Smooth muscle cell (in vitro differentiated cells): ENCODE results near the gene GOLGA7B. TPM values are rescaled to one million over a fixed set of nuclear protein-coding genes. Genes with fewer than 3 reads are reported as not detected.

Experiments
- DNase-seq: peaks from one replicate; lab custom pipeline; 2025; ENCODE audit not compliant: unreplicated experiment; lab: John Stamatoyannopoulos, UW
- H2AFZ ChIP-seq: fragments of 200-600 bp; sonication (generic); 2 replicates; pipeline ENCODE4 v1.6.0; 2016; ENCODE audit warnings: antibody characterized with exemption, low read depth, mild to moderate bottlenecking
- H3F3A ChIP-seq: fragments of 200-600 bp; sonication (generic); 2 replicates; pipeline ENCODE4 v1.6.0; 2017; ENCODE audit warnings: antibody characterized with exemption, low read depth
- H3K27ac ChIP-seq: fragments of 200-600 bp; sonication (generic); 2 replicates; pipeline ENCODE4 v1.5.1; 2016; ENCODE audit warnings: low read depth, mild to moderate bottlenecking
- H3K27me3 ChIP-seq: fragments of 200-600 bp; sonication (generic); 2 replicates; pipeline ENCODE4 v1.6.1; 2016; ENCODE audit warnings: low read depth, mild to moderate bottlenecking
- H3K36me3 ChIP-seq: fragments of 200-600 bp; sonication (generic); 2 replicates; pipeline ENCODE4 v1.5.1; 2016; ENCODE audit warnings: low read depth
- H3K4me1 ChIP-seq: fragments of 200-600 bp; sonication (generic); 2 replicates; pipeline ENCODE4 v1.5.1; 2016; ENCODE audit warnings: low read depth
- H3K4me2 ChIP-seq: fragments of 200-600 bp; sonication (generic); 2 replicates; pipeline ENCODE4 v1.6.0; 2016; ENCODE audit warnings: mild to moderate bottlenecking
- H3K4me3 ChIP-seq: fragments of 200-600 bp; sonication (generic); 2 replicates; pipeline ENCODE4 v1.5.1; 2016; ENCODE audit warnings: mild to moderate bottlenecking
- H3K79me2 ChIP-seq: fragments of 200-600 bp; sonication (generic); 2 replicates; pipeline ENCODE4 v1.6.0; 2016; ENCODE audit warnings: low read depth, mild to moderate bottlenecking
- H3K9ac ChIP-seq: fragments of 200-600 bp; sonication (generic); 2 replicates; pipeline ENCODE4 v1.6.0; 2016; ENCODE audit warnings: low read depth
- H3K9me3 ChIP-seq: fragments of 200-600 bp; sonication (generic); replicated peaks from 2 replicates; pipeline ENCODE4 v1.5.1; 2016; ENCODE audit warnings: low read depth
- H4K20me1 ChIP-seq: fragments of 200-600 bp; sonication (generic); 2 replicates; pipeline ENCODE4 v1.6.0; 2016; ENCODE audit warnings: low read depth
- WGBS: methylation state at CpG from one replicate; pipeline ENCODE4 v1.1.7; 2016; ENCODE audit warnings: low lambda C conversion rate; 5-methylcytosine and 5-hydroxymethylcytosine counted together
- polyA plus RNA-seq: library from polyadenylated mRNA; unstranded; fragments of >200 nt; fragmentation: Nextera tagmentation; extraction: Ambion mirVana; gene quantifications from 2 replicates; pipeline ENCODE4 v1.2.1, GENCODE V29; 2016
- total RNA-seq: library from RNA; depleted of rRNA; stranded (reverse); fragments of >200 nt; gene quantifications from 2 replicates; pipeline ENCODE4 v1.2.3, GENCODE V29; 2014
- TF ChIP-seq, protein P1 (sequence below): fragments of 200-600 bp; sonication (generic); IDR thresholded peaks from 2 replicates; pipeline ENCODE4 v1.5.1; 2017; ENCODE audit warnings: borderline replicate concordance, mild to moderate bottlenecking, antibody characterized with exemption; ENCODE audit not compliant: insufficient read depth, poor library complexity, severe bottlenecking

The GOLGA7B gene
- total and polyA plus RNA-seq, 2 experiments from 2014 or later: not detected

DNA sequence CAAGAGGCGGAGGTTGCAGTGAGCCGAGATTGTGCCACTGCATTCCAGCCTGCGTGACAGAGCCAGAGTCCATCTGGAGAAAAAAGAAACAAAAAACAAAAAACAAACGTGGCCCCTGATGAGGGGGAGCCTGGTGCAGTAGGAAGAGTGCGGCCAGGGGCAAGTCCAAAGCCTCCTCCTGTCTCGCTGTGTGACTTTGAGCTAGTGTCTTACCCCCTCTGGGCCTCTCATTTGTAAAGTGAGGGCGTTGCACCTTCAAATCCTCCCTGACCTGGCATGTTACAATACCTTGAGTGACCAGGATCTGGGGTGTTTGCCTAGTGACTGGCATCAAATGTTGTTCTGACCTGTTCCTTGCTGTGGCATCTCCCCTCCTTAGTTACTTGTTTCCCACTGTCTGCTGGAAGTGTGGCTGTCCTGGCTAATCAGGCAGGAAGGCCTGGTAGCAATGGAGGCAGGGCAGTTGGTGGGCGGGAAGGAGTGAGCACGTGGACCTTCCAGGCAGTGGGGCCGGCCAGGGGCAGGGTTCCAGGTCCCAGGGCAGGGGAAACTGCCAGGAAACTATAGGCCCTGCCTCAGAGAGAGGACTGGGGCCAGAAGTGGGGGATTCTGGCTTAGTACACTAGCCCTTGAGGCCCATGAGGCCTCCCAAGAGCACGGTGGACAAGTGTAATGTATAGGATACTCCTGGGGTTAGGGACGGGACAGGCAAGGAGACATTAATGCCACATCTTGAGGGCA, 24.5 kb upstream of the GOLGA7B start:
- Histone ChIP-seq H2AFZ (no peak overlapping the region), H3F3A (no peaks in the 10 kb centered on the region), H3K36me3 (no peaks in the 10 kb centered on the region), H3K4me3 (no peak overlapping the region), H3K4me1 (no peaks in the 10 kb centered on the region), H3K27me3 (peaks cover 29% of the 10 kb centered on the region), H3K9me3 (no peaks in the 10 kb centered on the region), H3K9ac (no peak overlapping the region), H3K27ac (no peak overlapping the region), H3K4me2 (no peak overlapping the region), H4K20me1 (no peaks in the 10 kb centered on the region), H3K79me2 (no peaks in the 10 kb centered on the region)
- DNase-seq: no peak
- 87% methylated on average over 12 of the region's 12 CpGs for WGBS
- TF ChIP-seq, protein P1, sequence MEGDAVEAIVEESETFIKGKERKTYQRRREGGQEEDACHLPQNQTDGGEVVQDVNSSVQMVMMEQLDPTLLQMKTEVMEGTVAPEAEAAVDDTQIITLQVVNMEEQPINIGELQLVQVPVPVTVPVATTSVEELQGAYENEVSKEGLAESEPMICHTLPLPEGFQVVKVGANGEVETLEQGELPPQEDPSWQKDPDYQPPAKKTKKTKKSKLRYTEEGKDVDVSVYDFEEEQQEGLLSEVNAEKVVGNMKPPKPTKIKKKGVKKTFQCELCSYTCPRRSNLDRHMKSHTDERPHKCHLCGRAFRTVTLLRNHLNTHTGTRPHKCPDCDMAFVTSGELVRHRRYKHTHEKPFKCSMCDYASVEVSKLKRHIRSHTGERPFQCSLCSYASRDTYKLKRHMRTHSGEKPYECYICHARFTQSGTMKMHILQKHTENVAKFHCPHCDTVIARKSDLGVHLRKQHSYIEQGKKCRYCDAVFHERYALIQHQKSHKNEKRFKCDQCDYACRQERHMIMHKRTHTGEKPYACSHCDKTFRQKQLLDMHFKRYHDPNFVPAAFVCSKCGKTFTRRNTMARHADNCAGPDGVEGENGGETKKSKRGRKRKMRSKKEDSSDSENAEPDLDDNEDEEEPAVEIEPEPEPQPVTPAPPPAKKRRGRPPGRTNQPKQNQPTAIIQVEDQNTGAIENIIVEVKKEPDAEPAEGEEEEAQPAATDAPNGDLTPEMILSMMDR: no peak

DNA sequence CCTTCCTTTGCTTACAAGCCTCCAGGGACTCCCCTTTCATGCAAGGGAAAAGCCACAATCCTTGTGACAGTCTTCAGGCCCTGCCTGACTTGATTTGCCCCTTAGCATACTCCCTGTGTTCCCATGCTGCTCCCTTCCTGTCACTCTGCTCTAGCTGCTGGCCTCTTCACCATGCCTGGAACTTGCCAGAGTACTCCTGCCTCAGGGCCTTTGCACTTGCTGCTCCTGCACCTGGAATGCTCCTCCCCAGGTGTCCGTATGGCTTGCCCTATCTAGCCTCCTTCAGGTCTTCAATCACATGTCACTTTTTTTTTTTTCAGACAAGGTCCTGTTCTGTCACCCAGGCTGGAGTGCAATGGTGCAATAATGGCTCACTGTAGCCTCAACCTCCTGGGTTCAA, 22.8 kb upstream of the GOLGA7B start:
- Histone ChIP-seq H3K27ac (no peak overlapping the region), H3K27me3 (peaks cover 37% of the 10 kb centered on the region), H3K4me3 (no peak overlapping the region), H3K9me3 (no peaks in the 10 kb centered on the region), H3K79me2 (no peaks in the 10 kb centered on the region), H4K20me1 (no peaks in the 10 kb centered on the region), H3K4me2 (no peak overlapping the region), H3K4me1 (no peaks in the 10 kb centered on the region), H3F3A (no peaks in the 10 kb centered on the region), H3K36me3 (no peaks in the 10 kb centered on the region), H2AFZ (no peak overlapping the region), H3K9ac (no peak overlapping the region)
- TF ChIP-seq, protein P1: no peak
- WGBS: 75% methylated on average over 1 of the region's 1 CpG
- no peak for DNase-seq

DNA sequence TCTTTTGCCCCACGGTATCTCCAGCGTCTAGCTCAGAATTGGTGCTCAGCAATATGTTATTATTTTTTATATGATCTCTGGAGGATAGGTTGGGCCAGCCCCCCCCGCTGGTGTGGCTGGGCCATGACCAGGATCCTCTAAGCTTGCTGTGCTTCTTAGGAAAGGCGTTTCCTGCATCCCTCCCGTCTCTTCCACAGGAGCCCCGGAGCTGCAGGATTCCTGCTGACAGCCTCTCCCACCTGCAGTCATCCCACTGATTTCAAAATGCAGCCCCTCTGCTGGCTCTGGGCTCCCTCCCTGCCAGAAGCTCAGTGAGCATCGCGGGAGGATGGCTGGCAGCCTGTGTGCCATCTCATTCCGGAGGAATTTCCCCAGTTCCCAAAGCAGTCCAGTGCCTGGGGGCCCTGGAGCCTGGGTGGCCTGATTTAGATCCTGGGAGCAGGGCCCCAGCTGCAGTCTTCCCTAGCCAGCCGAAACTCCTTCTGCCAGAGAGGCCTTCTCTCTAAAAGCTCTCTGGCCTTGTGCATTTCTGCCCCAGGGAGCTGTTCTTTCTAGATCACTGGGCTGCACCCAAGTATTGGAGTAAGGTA, 21.8 kb upstream of the GOLGA7B start:
- H3K27me3 ChIP-seq: peaks cover 46% of the 10 kb centered on the region
- H3K4me2 ChIP-seq: no peak overlapping the region
- H3K36me3 ChIP-seq: no peaks in the 10 kb centered on the region
- H2AFZ ChIP-seq: no peak overlapping the region
- no peaks in the 10 kb centered on the region for H3K9me3 ChIP-seq
- H4K20me1 ChIP-seq: no peaks in the 10 kb centered on the region
- no peaks in the 10 kb centered on the region for H3F3A ChIP-seq
- DNase-seq: no peak
- H3K79me2 ChIP-seq: no peaks in the 10 kb centered on the region
- H3K27ac ChIP-seq: no peak overlapping the region
- no peaks in the 10 kb centered on the region for H3K4me1 ChIP-seq
- no peak overlapping the region for H3K4me3 ChIP-seq
- H3K9ac ChIP-seq: no peak overlapping the region
- TF ChIP-seq, protein P1: no peak
- WGBS: 63% methylated on average over 10 of the region's 10 CpGs
